HCT116 (cell line): ENCODE measurements around the gene HOXA1. TPM values are rescaled to one million over a fixed set of nuclear protein-coding genes. Genes with fewer than 3 reads are reported as not detected.

ENCODE experiments used
- ATAC-seq: fragments of 200-7000 bp; cut with Tn5 transposase; 2 replicates; pipeline ENCODE4 v1.9.1; 2020; ENCODE audit warnings: mild to moderate bottlenecking, moderate library complexity
- BruUV-seq: library from RNA; stranded (reverse); fragments of 400-500 nt; replicated peaks from 2 replicates; lab custom pipeline; 2021; lab: Mats Ljungman, UMichigan
- CTCF ChIA-PET: fragments of 300-600 bp; sonication (Branson Sonifier 250); formaldehyde crosslinking; loops from one replicate; lab custom pipeline; 2021; ENCODE audit warnings: antibody characterized with exemption; lab: Charles Lee
- POLR2A ChIA-PET: fragments of 300-600, 350-600 bp; sonication (Branson Sonifier 250); formaldehyde crosslinking; loops from one replicate; lab custom pipeline; 2021; ENCODE audit warnings: antibody characterized with exemption; lab: Charles Lee
- RAD21 ChIA-PET, 2 experiments: fragments of 300-600 bp; sonication (Branson Sonifier 250); formaldehyde crosslinking; loops; one replicate each; lab custom pipeline; 2023; ENCODE audit warnings: low total read pairs in 2 of 2; ENCODE audit not compliant: uncharacterized antibody in 2 of 2, unreplicated experiment in 2 of 2, low non-redundant PET in 1 of 2; lab: Charles Lee
- DNase-seq: peaks from one replicate; pipeline ENCODE4 v3.0.0-alpha.2; 2010; ENCODE audit warnings: low read depth, low spot score
- H2AFZ ChIP-seq: fragments of 200-600 bp; shearing (Covaris generic), sonication (generic); 2 replicates; pipeline ENCODE4 v1.6.1; 2017; ENCODE audit warnings: low read depth, mixed run types, mixed read lengths, antibody characterized with exemption, low read length; ENCODE audit not compliant: poor library complexity, severe bottlenecking
- H3K27ac ChIP-seq: 2 replicates; pipeline ENCODE4 v1.5.1; 2012; ENCODE audit warnings: low read depth, low read length
- H3K27me3 ChIP-seq: fragments of 200-600 bp; sonication (generic); 2 replicates; pipeline ENCODE4 v1.6.1; 2016; ENCODE audit warnings: mixed run types, low read length, mixed read lengths; ENCODE audit not compliant: insufficient read depth
- H3K36me3 ChIP-seq, 2 experiments: fragments of 200-500 bp in 1 of 2; fragments of 200-600 bp in 1 of 2; sonication (Bioruptor generic) in 1 of 2; sonication (generic) in 1 of 2; 2 replicates each; pipeline versions ENCODE4 v1.5.1 to v1.6.1; 2014 to 2016; ENCODE audit warnings: low read length in 2 of 2, inconsistent platforms in 1 of 2, mixed read lengths in 1 of 2, mixed run types in 1 of 2; ENCODE audit not compliant: insufficient read depth in 2 of 2, control insufficient read depth in 1 of 2
- H3K4me1 ChIP-seq, 2 experiments: fragments of 200-600 bp in 1 of 2; sonication (generic) in 1 of 2; 2 replicates each; pipeline versions ENCODE4 v1.5.1 to v1.6.1; 2012 to 2017; ENCODE audit warnings: low read length in 2 of 2, inconsistent platforms in 1 of 2, mild to moderate bottlenecking in 1 of 2, mixed read lengths in 1 of 2, mixed run types in 1 of 2, moderate library complexity in 1 of 2; ENCODE audit not compliant: insufficient read depth in 2 of 2, control insufficient read depth in 1 of 2
- H3K4me2 ChIP-seq: fragments of 200-600 bp; sonication (generic); 2 replicates; pipeline ENCODE4 v1.6.1; 2017; ENCODE audit warnings: mixed run types, low read length, mixed read lengths
- H3K4me3 ChIP-seq, 2 experiments: fragments of 200-600 bp in 1 of 2; sonication (generic) in 1 of 2; replicated peaks in 1 of 2; 2 replicates each; pipeline ENCODE4 v1.5.1; 2011 to 2016; ENCODE audit warnings: low read length in 2 of 2, control low read depth in 1 of 2, low read depth in 1 of 2, mild to moderate bottlenecking in 1 of 2, mixed read lengths in 1 of 2, mixed run types in 1 of 2
- H3K79me2 ChIP-seq: fragments of 200-600 bp; sonication (generic); 2 replicates; pipeline ENCODE4 v1.6.1; 2017; ENCODE audit warnings: mild to moderate bottlenecking, mixed run types, low read length, moderate library complexity, mixed read lengths; ENCODE audit not compliant: insufficient read depth
- H3K9ac ChIP-seq: fragments of 200-600 bp; sonication (generic); 2 replicates; pipeline ENCODE4 v1.6.1; 2016; ENCODE audit warnings: low read length, mixed read lengths
- H3K9me2 ChIP-seq: fragments of 200-600 bp; sonication (generic), shearing (Covaris generic); 2 replicates; pipeline ENCODE4 v1.6.1; 2017; ENCODE audit warnings: mixed run types, mild to moderate bottlenecking, moderate library complexity; ENCODE audit not compliant: insufficient read depth
- H3K9me3 ChIP-seq, 2 experiments: fragments of 200-500 bp in 1 of 2; fragments of 200-600 bp in 1 of 2; sonication (Bioruptor generic) in 1 of 2; sonication (generic) in 1 of 2; 2 replicates each; pipeline ENCODE4 v1.6.1; 2014 to 2017; ENCODE audit warnings: low read length in 2 of 2, mixed read lengths in 2 of 2, inconsistent platforms in 1 of 2, low read depth in 1 of 2, mild to moderate bottlenecking in 1 of 2, mixed run types in 1 of 2, moderate library complexity in 1 of 2; ENCODE audit not compliant: control insufficient read depth in 1 of 2, insufficient read depth in 1 of 2
- H4K20me1 ChIP-seq: fragments of 200-600 bp; sonication (generic), shearing (Covaris generic); 2 replicates; pipeline ENCODE4 v1.6.1; 2017; ENCODE audit warnings: mixed run types, mild to moderate bottlenecking, moderate library complexity; ENCODE audit not compliant: insufficient read depth
- CBX3 ChIP-seq: IDR thresholded peaks from 2 replicates; pipeline ENCODE4 v1.6.1; 2012; ENCODE audit warnings: low read depth
- CEBPB ChIP-seq: IDR thresholded peaks from 2 replicates; pipeline ENCODE4 v1.6.1; 2012; ENCODE audit warnings: low read depth
- EGR1 ChIP-seq: IDR thresholded peaks from 2 replicates; pipeline ENCODE4 v1.6.1; 2012; ENCODE audit warnings: low read depth
- ELF1 ChIP-seq: IDR thresholded peaks from 2 replicates; pipeline ENCODE4 v1.6.1; 2012; ENCODE audit warnings: low read depth, borderline replicate concordance
- EZH2 ChIP-seq: fragments of 200-600 bp; sonication (generic); IDR thresholded peaks from 2 replicates; pipeline ENCODE4 v1.6.1; 2017; ENCODE audit warnings: antibody characterized with exemption, mixed run types
- EZH2phosphoT487 ChIP-seq: fragments of 200-600 bp; IDR thresholded peaks from 2 replicates; pipeline ENCODE4 v1.6.1; 2018; ENCODE audit warnings: antibody characterized with exemption, borderline replicate concordance
- FOSL1 ChIP-seq: IDR thresholded peaks from 2 replicates; pipeline ENCODE4 v1.6.1; 2012; ENCODE audit warnings: low read depth
- JUND ChIP-seq: IDR thresholded peaks from 2 replicates; pipeline ENCODE4 v1.6.1; 2012
- POLR2A ChIP-seq: IDR thresholded peaks from 2 replicates; pipeline ENCODE4 v1.7.0; 2011; ENCODE audit warnings: borderline replicate concordance; ENCODE audit not compliant: insufficient read depth, insufficient read length; ENCODE audit errors: extremely low read depth
- POLR2AphosphoS5 ChIP-seq: IDR thresholded peaks from 2 replicates; pipeline ENCODE4 v1.6.1; 2011; ENCODE audit warnings: mild to moderate bottlenecking, low read depth, low read length, moderate library complexity
- RAD21 ChIP-seq: IDR thresholded peaks from 2 replicates; pipeline ENCODE4 v1.6.1; 2012; ENCODE audit warnings: low read depth, mild to moderate bottlenecking
- SIN3A ChIP-seq: IDR thresholded peaks from 2 replicates; pipeline ENCODE4 v1.6.1; 2012; ENCODE audit warnings: low read depth
- SP1 ChIP-seq: IDR thresholded peaks from 2 replicates; pipeline ENCODE4 v1.6.1; 2012; ENCODE audit warnings: low read depth
- SRF ChIP-seq: IDR thresholded peaks from 2 replicates; pipeline ENCODE4 v1.6.1; 2012; ENCODE audit warnings: low read depth
- TCF7L2 ChIP-seq: IDR thresholded peaks from 2 replicates; pipeline ENCODE4 v1.7.0; 2011; ENCODE audit warnings: borderline replicate concordance, inconsistent platforms; ENCODE audit not compliant: insufficient read depth, insufficient read length; ENCODE audit errors: extremely low read depth
- ZFX ChIP-seq: fragments of 450-650 bp; IDR thresholded peaks from 2 replicates; pipeline ENCODE4 v1.6.1; 2017
- intact Hi-C: fragments of 100-400 bp; cut with micrococcal nuclease; formaldehyde crosslinking; loops from 2 replicates; pipeline ENCODE4 v1.10.0; 2022
- total RNA-seq: library from RNA; stranded (reverse); gene quantifications from one replicate; pipeline ENCODE4 v1.2.1, GENCODE V29; 2021; ENCODE audit not compliant: unreplicated experiment
- TF ChIP-seq, protein P1 (sequence below): IDR thresholded peaks from 2 replicates; pipeline ENCODE4 v1.6.1; 2012; ENCODE audit warnings: low read depth
- TF ChIP-seq, protein P2 (sequence below): IDR thresholded peaks from 2 replicates; pipeline ENCODE4 v1.6.1; 2011; ENCODE audit warnings: mild to moderate bottlenecking, low read length, moderate library complexity; ENCODE audit not compliant: insufficient replicate concordance; ENCODE audit errors: extremely low read depth
- TF ChIP-seq, protein P3 (sequence below): IDR thresholded peaks from 2 replicates; pipeline ENCODE4 v1.6.1; 2012

Gene HOXA1
- total RNA-seq, 1 experiment from 2014 or later = 2.8 TPM

GRCh38 chr7:27128776-27129728, 33.3 kb upstream of the HOXA1 start:
- Histone ChIP-seq H3K4me2 (peak overlapping the region; percentile 91; the same call in 1 of the 2 replicates), H3K4me1 (peaks cover 23 to 75% of the 10 kb centered on the region in 2 experiments), H4K20me1 (no peaks in the 10 kb centered on the region), H3K9me3 (no peaks in the 10 kb centered on the region), H3K4me3 (no peak overlapping the region), H3K79me2 (no peaks in the 10 kb centered on the region), H3K27me3 (peaks cover 27% of the 10 kb centered on the region), H3K36me3 (no peaks in the 10 kb centered on the region), H3K27ac (no peak overlapping the region), H2AFZ (no peak overlapping the region), H3K9ac (no peak overlapping the region), H3K9me2 (no peaks in the 10 kb centered on the region)
- ChIA-PET CTCF (no interaction called here), POLR2A (interaction anchor here (1.0 to 1.1 kb wide), 2 partner anchors 9 to 14 kb away, joined by 3 to 4 read pairs; no protein-coding TSS in a partner anchor), RAD21 (no interaction called here)
- ATAC-seq = no peak
- BruUV-seq = no TSS peak
- intact Hi-C loops = no loop called here
- TF ChIP-seq ZFX (no peak), CEBPB (no peak), EGR1 (no peak), RAD21 (no peak), EZH2phosphoT487 (no peak), ELF1 (no peak), CBX3 (no peak), FOSL1 (no peak), TCF7L2 (no peak), POLR2A (no peak), SP1 (no peak), SIN3A (no peak), SRF (no peak), JUND (no peak), POLR2AphosphoS5 (no peak), EZH2 (no peak)
- TF ChIP-seq, protein P1, sequence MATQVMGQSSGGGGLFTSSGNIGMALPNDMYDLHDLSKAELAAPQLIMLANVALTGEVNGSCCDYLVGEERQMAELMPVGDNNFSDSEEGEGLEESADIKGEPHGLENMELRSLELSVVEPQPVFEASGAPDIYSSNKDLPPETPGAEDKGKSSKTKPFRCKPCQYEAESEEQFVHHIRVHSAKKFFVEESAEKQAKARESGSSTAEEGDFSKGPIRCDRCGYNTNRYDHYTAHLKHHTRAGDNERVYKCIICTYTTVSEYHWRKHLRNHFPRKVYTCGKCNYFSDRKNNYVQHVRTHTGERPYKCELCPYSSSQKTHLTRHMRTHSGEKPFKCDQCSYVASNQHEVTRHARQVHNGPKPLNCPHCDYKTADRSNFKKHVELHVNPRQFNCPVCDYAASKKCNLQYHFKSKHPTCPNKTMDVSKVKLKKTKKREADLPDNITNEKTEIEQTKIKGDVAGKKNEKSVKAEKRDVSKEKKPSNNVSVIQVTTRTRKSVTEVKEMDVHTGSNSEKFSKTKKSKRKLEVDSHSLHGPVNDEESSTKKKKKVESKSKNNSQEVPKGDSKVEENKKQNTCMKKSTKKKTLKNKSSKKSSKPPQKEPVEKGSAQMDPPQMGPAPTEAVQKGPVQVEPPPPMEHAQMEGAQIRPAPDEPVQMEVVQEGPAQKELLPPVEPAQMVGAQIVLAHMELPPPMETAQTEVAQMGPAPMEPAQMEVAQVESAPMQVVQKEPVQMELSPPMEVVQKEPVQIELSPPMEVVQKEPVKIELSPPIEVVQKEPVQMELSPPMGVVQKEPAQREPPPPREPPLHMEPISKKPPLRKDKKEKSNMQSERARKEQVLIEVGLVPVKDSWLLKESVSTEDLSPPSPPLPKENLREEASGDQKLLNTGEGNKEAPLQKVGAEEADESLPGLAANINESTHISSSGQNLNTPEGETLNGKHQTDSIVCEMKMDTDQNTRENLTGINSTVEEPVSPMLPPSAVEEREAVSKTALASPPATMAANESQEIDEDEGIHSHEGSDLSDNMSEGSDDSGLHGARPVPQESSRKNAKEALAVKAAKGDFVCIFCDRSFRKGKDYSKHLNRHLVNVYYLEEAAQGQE = no peak
- TF ChIP-seq, protein P2, sequence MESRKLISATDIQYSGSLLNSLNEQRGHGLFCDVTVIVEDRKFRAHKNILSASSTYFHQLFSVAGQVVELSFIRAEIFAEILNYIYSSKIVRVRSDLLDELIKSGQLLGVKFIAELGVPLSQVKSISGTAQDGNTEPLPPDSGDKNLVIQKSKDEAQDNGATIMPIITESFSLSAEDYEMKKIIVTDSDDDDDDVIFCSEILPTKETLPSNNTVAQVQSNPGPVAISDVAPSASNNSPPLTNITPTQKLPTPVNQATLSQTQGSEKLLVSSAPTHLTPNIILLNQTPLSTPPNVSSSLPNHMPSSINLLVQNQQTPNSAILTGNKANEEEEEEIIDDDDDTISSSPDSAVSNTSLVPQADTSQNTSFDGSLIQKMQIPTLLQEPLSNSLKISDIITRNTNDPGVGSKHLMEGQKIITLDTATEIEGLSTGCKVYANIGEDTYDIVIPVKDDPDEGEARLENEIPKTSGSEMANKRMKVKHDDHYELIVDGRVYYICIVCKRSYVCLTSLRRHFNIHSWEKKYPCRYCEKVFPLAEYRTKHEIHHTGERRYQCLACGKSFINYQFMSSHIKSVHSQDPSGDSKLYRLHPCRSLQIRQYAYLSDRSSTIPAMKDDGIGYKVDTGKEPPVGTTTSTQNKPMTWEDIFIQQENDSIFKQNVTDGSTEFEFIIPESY = no peak
- TF ChIP-seq, protein P3, sequence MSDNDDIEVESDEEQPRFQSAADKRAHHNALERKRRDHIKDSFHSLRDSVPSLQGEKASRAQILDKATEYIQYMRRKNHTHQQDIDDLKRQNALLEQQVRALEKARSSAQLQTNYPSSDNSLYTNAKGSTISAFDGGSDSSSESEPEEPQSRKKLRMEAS = no peak
- no peak for DNase-seq
